Caco-2 (cell line): Measurements from ENCODE around the gene PTER. TPM values are rescaled to one million over a fixed set of nuclear protein-coding genes. Genes with fewer than 3 reads are reported as not detected.

ENCODE experiments used
- BruUV-seq: library from RNA; stranded (reverse); fragments of 400-500 nt; replicated peaks from 2 replicates; lab custom pipeline; 2021; lab: Mats Ljungman, UMichigan
- CTCF ChIA-PET: fragments of 300-600 bp; sonication (Branson Sonifier 250); formaldehyde crosslinking; loops from one replicate; lab custom pipeline; 2022; ENCODE audit warnings: antibody characterized with exemption; lab: Charles Lee
- POLR2A ChIA-PET: fragments of 300-600 bp; sonication (Branson Sonifier 250); formaldehyde crosslinking; loops from one replicate; lab custom pipeline; 2022; ENCODE audit warnings: antibody characterized with exemption; lab: Charles Lee
- DNase-seq, 2 experiments: peaks; one replicate each; pipeline versions ENCODE4 v3.0.0 to v3.0.0-alpha.2; 2020 to 2022
- H3K27me3 ChIP-seq: replicated peaks from 2 replicates; pipeline ENCODE4 v1.6.0; 2011; ENCODE audit warnings: low read length; ENCODE audit not compliant: control insufficient read depth, insufficient read depth
- H3K36me3 ChIP-seq: 2 replicates; pipeline ENCODE4 v1.5.1; 2011; ENCODE audit warnings: low read length; ENCODE audit not compliant: control insufficient read depth, insufficient read depth
- H3K4me1 ChIP-seq: fragments of 250-450 bp; sonication (Bioruptor Pico); 2 replicates; pipeline ENCODE4 v1.5.1; 2020; ENCODE audit warnings: mild to moderate bottlenecking
- H3K4me3 ChIP-seq: 2 replicates; pipeline ENCODE4 v1.5.1; 2011; ENCODE audit warnings: low read depth, mild to moderate bottlenecking, control low read depth, low read length
- H3K9me3 ChIP-seq: fragments of 250-450 bp; sonication (Bioruptor Pico); 2 replicates; pipeline ENCODE4 v1.5.1; 2020; ENCODE audit warnings: mild to moderate bottlenecking, moderate library complexity
- H3K27ac Mint-ChIP-seq: one replicate; pipeline ENCODE4 v1.8.0; 2022; ENCODE audit warnings: mixed read lengths; ENCODE audit not compliant: unreplicated experiment
- H3K27me3 Mint-ChIP-seq: one replicate; pipeline ENCODE4 v1.8.0; 2022; ENCODE audit warnings: mixed read lengths; ENCODE audit not compliant: insufficient read depth, unreplicated experiment
- H3K36me3 Mint-ChIP-seq: one replicate; pipeline ENCODE4 v1.8.0; 2022; ENCODE audit warnings: mild to moderate bottlenecking, mixed read lengths; ENCODE audit not compliant: insufficient read depth, unreplicated experiment
- H3K4me1 Mint-ChIP-seq: one replicate; pipeline ENCODE4 v1.8.0; 2022; ENCODE audit warnings: low read depth, mixed read lengths; ENCODE audit not compliant: unreplicated experiment
- H3K4me3 Mint-ChIP-seq: one replicate; pipeline ENCODE4 v1.8.0; 2022; ENCODE audit warnings: mild to moderate bottlenecking, moderate library complexity, mixed read lengths; ENCODE audit not compliant: unreplicated experiment
- H3K9me3 Mint-ChIP-seq: one replicate; pipeline ENCODE4 v1.8.0; 2022; ENCODE audit warnings: mixed read lengths; ENCODE audit not compliant: unreplicated experiment
- CTCF ChIP-seq, 2 experiments: fragments of 200-600 bp in 1 of 2; IDR thresholded peaks; 1 replicate in 1 of 2; 2 replicates in 1 of 2; pipeline versions ENCODE4 v1.5.1 to v1.8.0; 2011 to 2022; ENCODE audit warnings: antibody characterized with exemption in 1 of 2, control low read depth in 1 of 2, inconsistent platforms in 1 of 2, low read depth in 1 of 2, low read length in 1 of 2, mild to moderate bottlenecking in 1 of 2, moderate library complexity in 1 of 2; ENCODE audit not compliant: insufficient read depth in 1 of 2, severe bottlenecking in 1 of 2, unreplicated experiment in 1 of 2
- intact Hi-C: fragments of 100-400 bp; cut with micrococcal nuclease; formaldehyde crosslinking; loops from one replicate; pipeline ENCODE4 v1.10.0; 2022; ENCODE audit not compliant: unreplicated experiment
- total RNA-seq: library from RNA; stranded (reverse); gene quantifications from 2 replicates; pipeline ENCODE4 v1.2.3, GENCODE V29; 2022

PTER gene
- total RNA-seq, 1 experiment from 2014 or later: 27.4 TPM

DNA sequence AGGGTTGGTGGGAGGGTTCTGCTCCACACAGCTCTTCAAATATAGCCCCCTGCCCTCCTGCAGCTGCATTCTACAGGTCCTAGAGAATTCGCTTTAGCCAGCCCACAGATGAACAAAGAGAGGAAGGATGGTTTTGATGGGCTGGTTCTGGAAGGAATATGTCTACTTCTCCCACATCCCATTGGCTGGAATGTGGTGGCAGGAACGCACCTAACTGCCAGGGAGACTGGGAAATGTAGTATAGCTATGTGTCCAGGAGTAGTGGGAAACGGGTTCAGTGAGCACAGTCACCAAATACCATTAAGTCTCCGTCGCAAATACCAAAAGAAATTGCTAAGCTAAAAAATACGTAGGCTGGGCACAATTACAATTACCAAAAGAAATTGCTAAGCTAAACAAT lies 7.3 kb upstream of the PTER start:
- Mint-ChIP-seq H3K4me1 (no peaks in the 10 kb centered on the region), H3K36me3 (no peaks in the 10 kb centered on the region), H3K27ac (no peak overlapping the region), H3K27me3 (peaks cover 11% of the 10 kb centered on the region), H3K9me3 (no peaks in the 10 kb centered on the region), H3K4me3 (no peak overlapping the region)
- Histone ChIP-seq H3K9me3 (0 out of 2 replicates have a peak, but pooled peaks cover 8% of the 10 kb centered on the region), H3K27me3 (no peaks in the 10 kb centered on the region), H3K4me1 (no peaks in the 10 kb centered on the region), H3K4me3 (no peak overlapping the region), H3K36me3 (no peaks in the 10 kb centered on the region)
- intact Hi-C loops: no loop called here
- no peak for DNase-seq
- TF ChIP-seq CTCF (IDR thresholded peaks at IDR 0.05; ENCODE audit: insufficient read depth in 1 of 2, low read depth in 1 of 2, low read length in 1 of 2, severe bottlenecking in 1 of 2, unreplicated experiment in 1 of 2): no peak
- no TSS peak for BruUV-seq
- CTCF ChIA-PET: no interaction called here
- POLR2A ChIA-PET: no interaction called here

DNA sequence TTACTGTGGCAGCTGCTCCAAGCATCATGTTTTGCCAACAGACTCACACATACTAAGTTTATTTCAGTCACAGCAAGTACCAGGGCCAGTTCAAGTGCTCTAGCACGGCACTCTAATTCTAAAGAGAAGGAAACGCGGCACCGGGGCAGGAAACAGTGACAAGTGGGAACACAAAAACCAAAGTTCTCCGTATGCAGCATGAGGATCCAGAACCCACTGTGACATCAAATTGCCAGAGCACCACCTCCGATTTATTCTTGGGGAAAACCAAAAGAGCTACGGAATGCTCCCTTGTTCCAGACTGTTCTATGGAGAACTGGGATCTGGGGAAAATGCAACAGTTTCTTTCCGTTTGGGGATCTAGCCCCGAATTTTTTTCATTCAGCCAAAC lies 448 bp upstream of the PTER start:
- intact Hi-C loops: loop anchor here (1.0 to 10.0 kb wide), 4 partner anchors 111 to 532 kb away; partner anchors contain the start of gene RSU1
- Mint-ChIP-seq H3K9me3 (no peaks in the 10 kb centered on the region), H3K27ac (peak overlapping the region; percentile 85), H3K4me3 (peak overlapping the region; percentile 86), H3K36me3 (peaks cover 28% of the 10 kb centered on the region), H3K27me3 (peaks cover 6% of the 10 kb centered on the region), H3K4me1 (peaks cover 6% of the 10 kb centered on the region)
- Histone ChIP-seq H3K4me3 (peak overlapping the region; percentile 58), H3K9me3 (no peaks in the 10 kb centered on the region), H3K36me3 (no peaks in the 10 kb centered on the region), H3K27me3 (no peaks in the 10 kb centered on the region), H3K4me1 (peaks cover 7% of the 10 kb centered on the region)
- no TSS peak for BruUV-seq
- ChIA-PET POLR2A (no interaction called here), CTCF (interaction anchor here (0.7 kb wide), 1 partner anchor 538 kb away, joined by 3 read pairs; no protein-coding TSS in a partner anchor)
- no peak for TF ChIP-seq CTCF (IDR thresholded peaks at IDR 0.05; ENCODE audit: insufficient read depth in 1 of 2, low read depth in 1 of 2, low read length in 1 of 2, severe bottlenecking in 1 of 2, unreplicated experiment in 1 of 2)
- DNase-seq: no peak

GRCh38 chr10:16437540-16437894 lies 707 bp downstream of the PTER start:
- DNase-seq: no peak
- peaks cover 6% of the 10 kb centered on the region for H3K4me1 Mint-ChIP-seq
- TF ChIP-seq CTCF (IDR thresholded peaks at IDR 0.05; ENCODE audit: insufficient read depth in 1 of 2, low read depth in 1 of 2, low read length in 1 of 2, severe bottlenecking in 1 of 2, unreplicated experiment in 1 of 2): no peak
- Histone ChIP-seq H3K4me1 (peaks cover 7% of the 10 kb centered on the region), H3K4me3 (peak overlapping the region; percentile 58), H3K27me3 (no peaks in the 10 kb centered on the region), H3K9me3 (no peaks in the 10 kb centered on the region), H3K36me3 (no peaks in the 10 kb centered on the region)
- peak overlapping the region; percentile 86 for H3K4me3 Mint-ChIP-seq
- H3K9me3 Mint-ChIP-seq: no peaks in the 10 kb centered on the region
- POLR2A ChIA-PET: interaction anchor here (0.7 to 1.1 kb wide), 2 partner anchors 220 to 380 kb away, joined by 3 to 5 read pairs; partner anchors contain the start of gene RSU1
- CTCF ChIA-PET: interaction anchor here (0.9 to 1.1 kb wide), 2 partner anchors 25 to 597 kb away, joined by 3 read pairs; no protein-coding TSS in a partner anchor
- H3K36me3 Mint-ChIP-seq: peaks cover 32% of the 10 kb centered on the region
- intact Hi-C loops: loop anchor here (5.0 to 10.0 kb wide), 2 partner anchors 110 to 533 kb away; no protein-coding TSS in a partner anchor
- peaks cover 1% of the 10 kb centered on the region for H3K27me3 Mint-ChIP-seq
- H3K27ac Mint-ChIP-seq: peak overlapping the region; percentile 85
- TSS peak; percentile 58 for BruUV-seq
